Measurements from ENCODE around the gene TRAPPC3L.

TRAPPC3L gene

DNA sequence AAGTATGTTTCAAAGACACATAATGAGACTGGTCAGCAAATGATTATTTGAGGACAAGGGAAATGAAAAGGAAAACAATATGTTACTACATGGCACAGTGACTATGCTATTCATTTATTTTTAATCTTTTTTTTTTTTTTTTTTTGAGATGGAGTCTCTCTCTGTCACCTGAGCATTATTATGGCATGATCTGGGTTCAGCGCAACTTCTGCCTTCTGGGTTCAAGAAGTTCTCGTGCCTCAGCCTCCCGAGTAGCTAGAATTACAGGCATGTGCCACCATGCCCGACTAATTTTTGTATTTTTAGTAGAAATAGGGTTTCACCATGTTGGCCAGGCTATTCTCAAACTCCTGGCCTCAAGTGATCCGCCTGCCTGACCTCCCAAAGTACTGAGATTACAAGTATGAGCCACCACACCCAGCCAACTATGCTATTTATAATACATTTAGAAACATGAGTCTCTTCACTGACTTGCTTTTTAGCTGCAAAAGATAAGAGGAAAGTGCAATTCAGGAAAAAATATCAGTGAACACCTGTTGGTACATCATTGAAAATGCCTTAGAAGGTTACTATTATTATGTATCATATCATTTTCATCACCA lies 11.4 kb upstream of the TRAPPC3L start:
- DNase-seq = no peak

GRCh38 chr6:116556065-116556464 lies 10.6 kb upstream of the TRAPPC3L start:
- DNase-seq = no peak

GRCh38 chr6:116553451-116553850 lies 8.0 kb upstream of the TRAPPC3L start, which contains the start of gene CALHM4:
Gene CALHM4, plus strand, starts transcription at chr6:116553751. Its CDS starts 43 bp downstream, at chr6:116553794.
- DNase-seq = no peak

DNA sequence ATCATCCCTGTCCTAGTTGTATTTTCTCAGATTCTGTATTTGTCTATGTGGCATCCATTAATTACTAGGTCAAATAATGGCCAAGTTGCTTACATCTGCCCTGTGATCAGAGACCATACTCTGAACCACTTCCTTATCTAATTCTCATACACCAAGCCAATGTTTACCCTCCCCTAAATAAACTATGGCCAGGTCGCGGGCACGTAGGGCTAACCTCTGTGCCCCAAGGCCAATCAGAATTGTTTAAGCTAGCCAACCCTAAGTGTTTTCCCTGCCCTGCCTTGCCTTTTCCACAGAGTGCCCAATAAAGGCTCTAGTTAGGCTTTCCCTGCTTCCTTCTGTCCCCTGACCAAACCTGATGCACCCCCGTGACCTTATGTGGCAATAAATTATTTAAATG lies 5.3 kb upstream of the TRAPPC3L start:
- DNase-seq = no peak

DNA sequence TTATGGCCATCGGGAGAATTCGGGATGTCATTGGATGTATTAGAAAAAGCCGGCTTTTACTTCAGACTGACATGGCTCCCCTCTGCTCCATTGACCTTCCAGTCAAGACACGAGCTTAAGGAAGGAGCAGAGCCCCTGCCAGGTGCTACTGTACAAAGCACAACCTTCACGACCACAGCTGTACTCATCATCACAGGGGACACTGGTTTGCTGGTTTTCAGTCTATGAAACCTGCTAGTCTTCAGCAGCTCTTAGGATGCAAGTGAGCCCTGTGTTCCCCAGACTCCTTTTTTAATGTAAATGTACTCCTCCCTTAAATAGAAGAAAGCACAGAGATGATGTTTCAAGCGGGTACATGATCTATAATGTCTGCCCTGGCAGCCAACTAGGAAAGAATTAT lies 1.9 kb upstream of the TRAPPC3L start:
- no peak for DNase-seq

DNA sequence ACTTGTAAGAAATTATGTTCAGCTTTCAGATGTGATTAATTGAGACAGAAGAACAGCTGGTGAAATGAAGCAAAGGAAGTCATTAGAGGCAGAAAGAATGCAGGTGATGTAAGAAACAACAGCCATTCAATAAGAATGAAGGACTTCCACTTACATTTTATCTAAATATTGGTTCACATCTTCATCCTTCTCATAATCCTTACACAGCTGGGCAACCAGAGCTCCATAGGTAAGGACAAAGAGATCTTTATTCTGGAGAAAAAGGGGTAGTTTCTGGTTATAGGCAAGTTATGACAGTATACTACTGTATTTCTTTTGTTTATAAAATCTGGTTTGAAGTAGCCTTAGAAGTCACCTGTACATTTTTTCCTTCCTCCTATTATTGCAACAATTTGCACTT lies 2.3 kb downstream of the TRAPPC3L start:
- peak in 1 of 2 experiments; percentile 10 for DNase-seq

DNA sequence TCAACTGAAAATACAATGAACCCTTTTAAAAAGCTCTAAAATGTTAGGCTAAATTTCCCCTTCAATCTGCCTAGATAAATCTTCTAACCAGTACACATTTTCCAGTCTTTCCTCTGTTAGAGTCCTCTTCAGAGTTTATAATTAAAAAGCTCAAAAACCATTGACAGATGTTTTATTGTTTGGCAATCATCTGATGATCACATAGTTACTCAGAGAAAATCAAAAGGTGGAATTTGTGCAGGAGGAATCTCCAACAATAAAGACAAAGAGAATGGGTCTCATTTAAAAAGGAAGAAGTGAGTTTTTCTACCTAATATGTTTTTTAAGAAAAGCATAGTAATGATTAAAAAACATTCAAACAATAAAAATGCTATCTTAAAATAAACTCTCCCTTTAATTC lies 3.1 kb downstream of the TRAPPC3L start:
- DNase-seq = no peak

DNA sequence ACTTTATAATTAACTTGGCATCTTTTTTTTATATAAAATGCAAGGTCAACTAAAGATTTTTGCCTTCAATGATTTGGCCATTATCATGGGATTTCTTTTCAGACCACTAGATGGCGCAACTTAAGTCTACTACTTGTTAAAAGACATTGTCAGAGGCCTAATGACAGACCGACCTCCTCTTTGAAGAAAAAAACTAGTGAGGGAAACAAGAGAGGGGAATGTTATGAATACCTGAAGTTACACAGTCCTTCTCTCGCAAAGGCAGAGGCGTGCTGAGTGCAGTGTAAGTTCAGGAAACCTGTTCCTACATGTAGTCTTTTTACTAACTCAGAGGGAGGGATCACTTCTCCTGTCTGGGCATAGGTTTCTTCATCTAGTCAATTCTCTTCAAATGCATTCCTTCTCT lies 9.3 kb downstream of the TRAPPC3L start:
- peak; percentile 23 to 42 for DNase-seq

DNA sequence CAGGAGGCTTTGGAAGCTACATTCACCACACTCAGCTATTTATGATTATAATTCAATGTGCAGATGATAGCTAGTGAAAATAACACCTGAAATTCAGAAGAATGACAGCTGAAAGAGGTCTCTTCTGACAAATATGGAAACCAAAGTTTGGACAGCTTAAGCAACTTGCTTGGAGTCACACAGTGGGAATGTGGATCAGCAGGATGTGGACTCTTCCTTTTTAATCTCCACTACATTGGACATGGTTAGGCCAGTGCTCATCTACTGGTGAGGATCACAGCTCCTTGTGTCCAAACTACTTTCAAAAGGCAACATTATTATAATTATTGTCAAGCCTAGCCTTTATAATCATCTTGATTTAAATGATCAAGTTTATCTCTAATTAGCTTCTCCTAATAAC lies 10.4 kb downstream of the TRAPPC3L start:
- no peak for DNase-seq

DNA sequence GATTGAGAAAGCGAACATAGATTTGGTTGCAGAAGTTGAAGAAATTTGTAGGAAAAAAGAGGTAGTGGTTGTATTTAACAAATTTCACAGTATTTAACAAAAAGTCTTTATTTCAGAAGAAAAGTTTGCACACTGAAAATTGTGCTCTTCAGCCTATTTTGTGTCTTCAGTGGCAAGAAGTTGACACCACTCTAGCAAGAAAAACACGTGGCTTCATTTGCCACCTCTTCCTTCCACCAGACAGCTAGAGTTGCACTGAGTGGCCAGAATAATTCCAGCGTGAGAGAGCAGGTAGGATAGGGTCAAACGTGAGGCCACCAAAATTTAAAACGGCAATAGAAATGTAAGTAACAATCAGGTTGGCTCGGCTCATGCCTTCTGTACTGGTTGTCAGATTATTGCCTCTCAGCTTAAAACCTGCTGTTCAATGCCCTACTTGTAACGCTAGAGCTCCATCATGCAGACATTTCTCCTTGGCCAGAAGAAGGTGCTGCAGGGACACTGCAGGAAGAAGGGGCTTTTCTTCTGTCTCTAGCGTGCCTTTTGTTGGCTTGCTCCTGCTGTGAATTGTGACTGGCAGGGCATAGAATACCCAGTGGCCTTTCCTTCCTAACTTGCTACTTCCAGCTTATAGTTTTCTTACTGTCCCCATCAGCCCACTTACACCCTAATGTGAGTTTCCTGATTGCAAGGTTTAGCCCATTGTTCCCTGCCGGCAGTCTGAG lies 12.1 kb downstream of the TRAPPC3L start:
- no peak for DNase-seq

DNA sequence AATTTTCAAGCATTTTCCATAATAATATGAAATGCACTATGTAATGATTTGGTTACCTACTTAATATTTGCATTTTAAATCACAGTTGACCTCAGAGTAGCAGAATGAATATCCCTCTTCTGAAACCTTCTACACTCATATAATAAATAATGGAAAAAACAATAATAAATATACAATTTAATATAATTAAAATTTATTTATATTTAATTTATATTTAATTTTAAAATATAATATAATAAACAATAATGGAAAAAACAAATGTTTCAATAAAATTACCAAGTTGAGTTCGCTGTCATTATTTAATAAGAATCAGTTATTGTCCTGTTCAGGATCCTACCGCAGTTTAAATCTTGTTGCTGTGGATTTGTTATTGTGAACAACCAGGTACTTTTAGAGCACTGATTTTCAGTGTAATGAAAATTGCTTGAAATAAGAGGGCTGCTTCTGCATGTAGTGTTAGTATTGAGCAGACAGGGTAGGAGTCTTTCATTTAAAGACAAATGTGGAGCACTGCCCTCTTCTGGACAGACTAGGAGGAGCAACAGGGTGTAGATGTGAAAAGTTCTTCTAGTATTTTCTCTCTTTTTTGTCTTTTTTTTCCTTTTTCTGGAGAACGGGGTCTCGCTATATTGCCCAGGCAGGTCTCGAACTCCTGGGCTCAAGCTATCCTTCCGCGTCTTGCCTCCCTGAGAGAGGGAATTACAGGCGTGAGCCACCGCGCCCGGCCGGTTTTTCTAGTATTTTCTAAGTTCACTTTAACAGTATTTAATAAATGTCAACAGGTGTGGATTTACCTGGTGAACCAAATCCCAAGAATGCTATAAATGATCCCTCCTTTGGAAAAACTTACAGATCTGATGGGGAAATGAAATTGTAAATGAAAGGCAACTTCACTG lies 13.6 kb downstream of the TRAPPC3L start:
- DNase-seq = peak; percentile 42 to 47

DNA sequence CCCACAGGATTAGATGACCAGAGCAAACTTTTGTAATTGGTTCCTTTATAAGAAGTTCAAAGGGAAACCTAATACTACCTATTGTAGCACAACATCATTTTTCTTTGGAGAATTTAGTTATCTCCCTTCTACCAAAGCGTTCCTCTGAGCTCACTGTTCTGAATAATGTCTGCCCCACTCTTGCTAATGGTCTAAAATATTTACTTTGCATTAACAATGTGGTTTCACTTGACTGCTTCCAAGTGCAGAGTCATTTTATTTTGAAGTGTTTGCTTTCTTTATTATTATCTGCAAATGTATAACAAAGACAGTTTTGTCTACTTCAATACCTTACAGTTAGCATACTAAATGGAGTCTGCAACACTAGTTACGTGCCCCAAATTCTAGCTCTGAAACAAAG lies 15.0 kb downstream of the TRAPPC3L start:
- peak; percentile 50 to 70 for DNase-seq

GRCh38 chr6:116529466-116530290 lies 15.8 kb downstream of the TRAPPC3L start:
- no peak for DNase-seq

DNA sequence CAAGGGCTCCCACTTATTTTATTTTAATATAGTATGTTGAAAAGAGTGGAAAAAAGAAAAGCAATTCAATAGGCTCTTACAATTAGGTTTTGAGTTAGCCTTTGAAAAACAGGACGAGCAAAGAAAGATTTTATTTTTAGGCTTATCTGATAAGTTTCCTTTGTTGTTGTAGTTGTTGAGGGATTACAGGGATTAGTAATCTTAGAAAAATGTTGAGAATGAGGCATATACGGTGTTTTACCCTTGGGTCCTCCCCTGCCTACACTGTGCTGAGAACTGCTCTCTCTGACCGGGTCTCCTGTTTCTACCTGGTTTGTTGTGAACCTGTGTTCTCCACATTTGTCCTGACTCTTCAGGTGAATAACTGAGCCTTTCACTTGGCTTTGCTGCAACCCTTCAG lies 16.7 kb downstream of the TRAPPC3L start:
- DNase-seq = no peak

DNA sequence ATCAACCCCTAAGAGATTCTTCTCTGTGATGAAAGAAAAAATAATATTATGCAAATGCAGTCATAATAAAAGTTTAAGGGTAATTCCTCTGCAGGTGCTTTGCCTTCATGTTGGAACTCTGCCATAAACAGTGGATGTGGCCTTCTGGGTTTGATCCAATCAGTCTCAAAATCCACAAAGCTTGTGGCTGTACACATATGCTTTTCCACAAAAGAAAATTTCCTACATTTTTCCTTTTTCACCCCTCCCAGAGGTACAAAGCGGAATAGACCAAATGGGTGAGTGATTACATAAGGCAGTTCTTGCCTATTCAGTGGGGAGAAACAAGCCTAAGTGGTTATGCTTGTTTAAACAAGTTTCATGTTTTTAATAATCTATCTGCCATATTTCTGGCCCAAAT lies 17.4 kb downstream of the TRAPPC3L start:
- no peak for DNase-seq

DNA sequence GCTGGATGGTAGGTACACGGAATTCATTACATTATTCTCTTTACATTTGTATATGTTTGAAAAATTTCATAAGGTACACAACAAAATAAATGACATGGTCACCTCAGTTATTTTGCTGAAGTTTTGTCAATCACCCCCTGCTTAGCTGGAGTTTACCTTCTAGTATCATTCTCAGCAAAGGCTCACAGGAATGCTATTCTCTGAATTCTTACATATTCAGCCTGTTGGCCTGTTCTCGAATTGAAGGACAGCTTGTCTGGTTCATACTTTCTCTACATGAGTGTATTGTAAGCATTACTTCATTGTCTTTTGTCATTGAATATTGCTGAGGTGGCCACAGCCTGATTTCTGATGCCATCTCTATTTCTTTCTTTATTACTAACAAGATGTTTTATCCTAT lies 21.2 kb downstream of the TRAPPC3L start:
- no peak for DNase-seq

DNA sequence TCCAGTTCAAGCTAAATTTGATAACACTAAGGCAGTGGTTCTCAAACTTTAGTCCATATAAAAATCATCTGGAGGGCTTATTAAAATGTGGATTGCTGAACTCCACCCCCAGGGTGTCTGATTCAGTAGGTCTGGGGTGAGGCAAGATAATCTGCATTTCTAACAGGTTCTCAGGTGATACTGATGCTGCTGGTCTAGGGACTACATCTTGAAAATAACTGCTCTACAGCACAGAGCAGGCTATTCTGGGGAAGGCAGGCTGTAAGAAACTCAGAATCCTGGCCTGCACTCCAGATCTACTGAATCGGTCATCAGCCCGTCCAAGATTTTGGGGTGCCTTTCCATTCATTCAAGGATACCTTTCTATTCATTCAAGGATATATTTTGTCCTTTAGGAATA lies 22.6 kb downstream of the TRAPPC3L start:
- DNase-seq = no peak

- DNase-seq = no peak
These were observed 26.7 kb downstream of the TRAPPC3L start for GRCh38 chr6:116518621-116519368.

DNA sequence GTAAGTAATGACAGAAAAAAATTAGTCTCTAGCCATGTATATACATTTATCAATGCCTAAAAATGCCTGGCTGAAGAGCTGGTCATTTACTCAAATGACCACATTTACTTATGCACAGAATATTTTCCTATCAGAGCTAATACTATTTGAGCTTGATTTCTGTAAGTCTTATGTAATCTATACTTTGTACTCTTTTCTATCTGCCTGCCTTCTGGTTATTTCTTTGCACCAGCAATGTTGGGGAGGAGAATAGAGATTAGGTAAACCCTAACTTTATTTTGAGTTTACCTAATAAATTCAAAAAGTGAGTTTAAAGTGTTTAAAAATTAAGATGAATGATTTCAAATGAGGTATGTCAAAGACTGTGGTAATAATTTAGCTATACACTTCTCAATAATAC lies 30.3 kb downstream of the TRAPPC3L start:
- no peak for DNase-seq

DNA sequence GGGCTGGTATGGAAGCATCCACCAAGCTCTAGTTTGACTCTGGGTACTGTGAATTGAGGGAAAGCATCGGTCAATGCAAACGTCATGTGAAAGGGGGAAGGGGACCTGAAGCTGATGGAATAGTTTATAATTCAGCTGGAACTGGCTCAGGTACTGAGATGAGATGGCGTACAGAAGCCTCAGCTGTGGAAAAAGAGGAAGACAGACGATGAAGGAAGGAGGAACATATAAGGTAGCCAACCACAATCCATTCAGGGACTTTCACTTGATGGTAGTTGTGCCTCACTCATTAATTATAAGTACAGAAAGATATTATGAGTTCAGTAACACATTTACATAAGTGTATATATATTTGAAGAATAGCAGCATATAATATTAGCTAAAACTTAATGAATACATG lies 31.4 kb downstream of the TRAPPC3L start:
- DNase-seq = no peak

DNA sequence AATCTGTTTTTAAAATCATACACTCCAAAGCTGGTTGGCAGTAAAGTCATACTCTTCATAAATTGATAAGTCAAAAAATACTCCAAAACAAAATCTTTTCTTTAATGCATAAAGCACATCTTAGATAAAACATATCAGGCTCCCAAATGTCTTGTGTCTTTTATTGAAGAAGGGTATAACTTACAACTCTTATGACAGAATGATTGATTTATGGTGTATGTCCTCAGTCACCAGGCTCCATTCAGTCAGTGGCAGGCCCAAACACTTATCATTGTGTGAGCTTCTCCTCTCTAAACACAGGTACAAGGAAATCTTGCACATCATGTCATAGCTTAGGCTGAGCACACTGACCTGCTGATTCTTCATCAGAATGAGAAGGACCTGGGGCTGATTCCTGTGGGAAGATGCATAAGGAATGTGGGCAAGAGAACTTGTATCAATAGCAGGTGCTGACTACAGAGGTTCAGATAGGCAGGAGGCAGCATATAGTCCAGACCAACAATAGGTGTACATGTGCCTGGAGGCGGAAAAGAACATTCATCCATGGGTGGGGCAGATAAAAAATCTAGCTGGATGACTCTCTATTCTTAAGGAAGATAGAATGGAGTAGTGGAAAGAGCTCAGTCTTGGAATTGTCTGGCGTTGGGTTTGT lies 32.1 kb downstream of the TRAPPC3L start:
- DNase-seq = no peak

GRCh38 chr6:116512734-116513133 lies 32.8 kb downstream of the TRAPPC3L start:
- no peak for DNase-seq

Measured in SHP77 (cell line).